Adrenal gland (tissue), 12 donors: Measurements from ENCODE around the gene PLXNA4. TPM values are rescaled to one million over a fixed set of nuclear protein-coding genes. Genes with fewer than 3 reads are reported as not detected.

Source experiments
- DNase-seq, 7 donors: peaks; one replicate each; pipeline ENCODE4 v3.0.0-alpha.2; 2019 to 2020
- H3K27ac ChIP-seq, 5 donors: fragments of 200-600 bp; sonication (generic) in 4 of 5; 1 replicate in 3 of 5; 2 replicates in 2 of 5; pipeline versions ENCODE4 v1.5.1 to v1.8.0; 2016 to 2020; ENCODE audit warnings: mild to moderate bottlenecking in 1 of 5
- H3K27me3 ChIP-seq: fragments of 200-600 bp; 2 replicates; pipeline ENCODE4 v1.8.0; 2021
- H3K36me3 ChIP-seq, 2 donors: fragments of 200-600 bp; replicated peaks in 1 of 2; 1 replicate in 1 of 2; 2 replicates in 1 of 2; pipeline versions ENCODE4 v1.5.1 to v1.8.0; 2018 to 2022
- H3K4me1 ChIP-seq, 2 donors: fragments of 200-600 bp; replicated peaks in 1 of 2; 1 replicate in 1 of 2; 2 replicates in 1 of 2; pipeline versions ENCODE4 v1.5.1 to v1.8.0; 2018 to 2021
- H3K4me3 ChIP-seq, 4 donors: fragments of 200-600 bp; sonication (generic) in 3 of 4; one replicate each; pipeline ENCODE4 v1.5.1; 2016 to 2018
- H3K9me3 ChIP-seq, 3 donors: fragments of 200-600 bp; sonication (generic) in 1 of 3; replicated peaks in 1 of 3; 1 replicate in 2 of 3; 2 replicates in 1 of 3; pipeline versions ENCODE4 v1.5.1 to v1.8.0; 2016 to 2021
- CTCF ChIP-seq, 6 experiments: fragments of 450-650 bp in 4 of 6; fragments of 200-600 bp in 2 of 6; sonication (generic) in 1 of 6; IDR thresholded peaks; 1 replicate in 5 of 6; 2 replicates in 1 of 6; pipeline versions ENCODE4 v1.5.1 to v1.8.0; 2016 to 2021; ENCODE audit warnings: antibody characterized with exemption in 6 of 6, mild to moderate bottlenecking in 2 of 6, moderate library complexity in 1 of 6
- POLR2A ChIP-seq, 2 donors: fragments of 450-650 bp; IDR thresholded peaks; one replicate each; pipeline ENCODE4 v1.6.1; 2017; ENCODE audit warnings: antibody characterized with exemption in 2 of 2, mild to moderate bottlenecking in 2 of 2, moderate library complexity in 1 of 2
- WGBS, 4 donors: extraction: QIAGEN DNeasy Blood & Tissue Kit in 2 of 4; methylation state at CpG; one replicate each; pipeline versions ENCODE4 v1.1.5 to v1.1.7; 2013 to 2017; 5-methylcytosine and 5-hydroxymethylcytosine counted together
- intact Hi-C, 2 donors: fragments of 100-400 bp; cut with DNase I; formaldehyde crosslinking; loops; one replicate each; pipeline versions ENCODE4 v1.14.1 to v1.15.0; 2022 to 2023
- polyA plus RNA-seq, 3 donors: library from polyadenylated mRNA; stranded (reverse); fragments of 200-250 nt in 2 of 3; fragments of 350-450 nt in 1 of 3; fragmentation: Illumina TruSeq in 1 of 3; extraction: RNeasy Lipid Tissue Mini Kit (QIAGEN cat#74804) in 1 of 3; gene quantifications; one replicate each; pipeline ENCODE4 v1.2.3, GENCODE V29; 2013 to 2014
- total RNA-seq, 9 donors: library from RNA; depleted of rRNA in 4 of 9; stranded (reverse); fragments of >200 nt in 4 of 9; fragments of 120-200 nt in 1 of 9; fragmentation: NEBNext Ultra II Directional in 1 of 9; extraction: Animal tissue kit (Norgen Biotek cat#: 25700) in 1 of 9; gene quantifications; one replicate each; pipeline versions ENCODE4 v1.1.0 to v1.2.4, GENCODE V29; 2013 to 2023
- donor health status: healthy with polysubstance abuse.
- donor health status: Bipolar disorder and iron deficiency.
- donor health status: DM: yes; HTN: yes; CAD: no.
- donor health status: DM: no; HTN: no; CAD: no.
- donor health status: DM: no; HTN: no; CAD: no.
- donor health status: DM: yes; HTN: yes; CAD: no.

The PLXNA4 gene
- total and polyA plus RNA-seq, 12 donors: 0.99 to 10.7 (median 3.6) TPM

DNA sequence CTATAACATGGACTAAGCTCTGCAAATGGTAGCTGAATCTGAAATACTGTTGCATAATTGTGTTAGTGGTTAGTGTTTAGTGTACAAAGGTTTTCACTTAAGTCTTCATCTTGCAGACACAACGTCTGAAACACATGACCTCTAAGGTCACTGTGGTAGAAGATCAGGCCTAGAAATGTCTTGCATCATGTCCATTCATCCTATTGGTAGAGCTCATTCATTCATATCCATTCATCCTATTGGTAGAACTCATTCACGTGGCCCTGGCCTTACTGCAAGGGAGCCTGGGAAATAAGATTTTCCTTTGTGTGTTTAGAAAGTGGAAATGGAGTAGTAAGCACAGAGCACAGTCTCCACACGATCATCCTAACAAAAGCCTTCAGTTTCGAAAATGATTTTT is 485.8 kb downstream of the PLXNA4 start:
- Histone ChIP-seq H3K4me1 (no peaks in the 10 kb centered on the region), H3K4me3 (no peak overlapping the region), H3K36me3 (no peaks in the 10 kb centered on the region), H3K27ac (no peak overlapping the region), H3K27me3 (no peaks in the 10 kb centered on the region), H3K9me3 (no peaks in the 10 kb centered on the region)
- WGBS, 4 donors: 66 to 74% (median 69%) methylated on average over 4 of the region's 4 CpGs
- intact Hi-C loops: no loop called here
- DNase-seq: no peak
- TF ChIP-seq POLR2A (IDR thresholded peaks at IDR 0.05): no peak
- TF ChIP-seq CTCF (IDR thresholded peaks at IDR 0.05): no peak

- no peaks in the 10 kb centered on the region for H3K9me3 ChIP-seq
- WGBS, 4 donors: 73 to 83% (median 78%) methylated on average over 3 of the region's 3 CpGs
- no peaks in the 10 kb centered on the region for H3K4me1 ChIP-seq
- intact Hi-C loops: no loop called here
- H3K4me3 ChIP-seq: no peak overlapping the region
- TF ChIP-seq CTCF (IDR thresholded peaks at IDR 0.05) (no peak), POLR2A (IDR thresholded peaks at IDR 0.05) (no peak)
- no peak for DNase-seq
- H3K27ac ChIP-seq: no peak overlapping the region
- no peaks in the 10 kb centered on the region for H3K27me3 ChIP-seq
- no peaks in the 10 kb centered on the region for H3K36me3 ChIP-seq
Measured at GRCh38 chr7:132089356-132089755, 486.9 kb downstream of the PLXNA4 start.

DNA sequence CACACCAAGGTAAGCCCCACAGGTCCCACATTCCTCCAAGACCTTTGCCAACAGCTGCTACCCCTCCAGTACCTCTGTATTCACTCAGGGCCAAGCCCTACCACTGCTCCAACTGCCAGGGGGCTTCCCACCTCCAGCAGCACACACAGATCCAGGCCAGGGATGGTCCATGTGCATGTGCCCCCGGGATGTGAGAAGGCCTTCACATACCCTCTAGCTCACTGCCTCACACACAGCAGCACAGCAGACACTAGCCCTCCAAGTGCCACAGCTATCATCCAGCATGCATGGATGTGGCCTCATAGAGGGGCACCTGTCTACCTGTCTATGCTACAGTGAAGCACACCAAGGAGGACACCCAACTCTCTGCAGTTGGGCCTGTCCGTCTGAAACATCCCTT is 488.8 kb downstream of the PLXNA4 start:
- peak in 1 of 7 donors; percentile 23 for DNase-seq
- TF ChIP-seq POLR2A (IDR thresholded peaks at IDR 0.05): no peak
- TF ChIP-seq CTCF (IDR thresholded peaks at IDR 0.05): no peak
- H3K9me3 ChIP-seq: no peaks in the 10 kb centered on the region
- no peaks in the 10 kb centered on the region for H3K27me3 ChIP-seq
- intact Hi-C loops: no loop called here
- WGBS, 4 donors: 92 to 100% (median 92%) methylated on average over 1 to 2 of the region's 2 CpGs; no CpG with 5 or more reads in 1 of the 4 donors
- H3K36me3 ChIP-seq: no peaks in the 10 kb centered on the region
- no peak overlapping the region for H3K4me3 ChIP-seq
- H3K27ac ChIP-seq: no peak overlapping the region
- no peaks in the 10 kb centered on the region for H3K4me1 ChIP-seq

DNA sequence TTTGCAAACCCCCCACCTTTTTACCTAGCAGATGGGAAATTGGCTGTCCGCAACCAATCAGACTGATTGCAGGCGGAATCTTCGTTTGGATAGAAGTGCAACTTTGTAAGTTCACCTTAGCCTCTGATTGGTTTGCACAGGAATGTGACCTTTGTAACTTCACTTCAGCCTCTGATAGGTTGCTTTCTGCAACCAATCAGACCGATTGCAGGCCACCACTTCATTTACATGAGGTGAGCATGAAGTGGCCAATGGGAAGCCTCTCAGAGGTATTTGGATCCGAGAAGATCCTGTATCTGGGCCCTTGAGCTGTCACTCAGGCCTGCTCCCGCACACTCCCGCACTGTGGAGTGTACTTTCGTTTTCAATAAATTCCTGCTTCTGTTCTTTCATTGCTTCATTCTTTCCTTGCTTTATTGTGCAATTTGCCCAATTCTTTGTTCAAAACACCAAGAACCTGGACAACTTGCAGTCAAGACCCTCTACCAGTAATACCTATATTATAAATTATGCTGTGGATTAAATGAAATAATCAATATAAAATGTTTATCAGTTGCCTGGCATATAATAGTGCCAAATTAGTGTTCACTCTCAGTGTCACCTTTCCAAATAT is 491.4 kb downstream of the PLXNA4 start:
- peak in 2 of 7 donors; percentile 4 to 41 for DNase-seq
- H3K9me3 ChIP-seq: no peaks in the 10 kb centered on the region
- 72 to 88% (median 81%) methylated on average over 8 of the region's 8 CpGs for WGBS, 4 donors

More for the DNA sequence above, 491.4 kb downstream of the PLXNA4 start:
- H3K4me1 ChIP-seq: no peaks in the 10 kb centered on the region
- no peak overlapping the region for H3K27ac ChIP-seq
- TF ChIP-seq CTCF (IDR thresholded peaks at IDR 0.05) (no peak), POLR2A (IDR thresholded peaks at IDR 0.05) (no peak)
- no peaks in the 10 kb centered on the region for H3K36me3 ChIP-seq
- H3K27me3 ChIP-seq: no peaks in the 10 kb centered on the region
- intact Hi-C loops: no loop called here
- no peak overlapping the region for H3K4me3 ChIP-seq
